ENCODE measurements around the gene PALM3.
A peak's percentile ranks its signal among the peaks of the same experiment; 100 is the strongest.
"Not testable (repeated sequence)": the region's sequence is repeated elsewhere in the genome, so short reads cannot be mapped to it uniquely, and the experiment has no call there.

The PALM3 gene

DNA sequence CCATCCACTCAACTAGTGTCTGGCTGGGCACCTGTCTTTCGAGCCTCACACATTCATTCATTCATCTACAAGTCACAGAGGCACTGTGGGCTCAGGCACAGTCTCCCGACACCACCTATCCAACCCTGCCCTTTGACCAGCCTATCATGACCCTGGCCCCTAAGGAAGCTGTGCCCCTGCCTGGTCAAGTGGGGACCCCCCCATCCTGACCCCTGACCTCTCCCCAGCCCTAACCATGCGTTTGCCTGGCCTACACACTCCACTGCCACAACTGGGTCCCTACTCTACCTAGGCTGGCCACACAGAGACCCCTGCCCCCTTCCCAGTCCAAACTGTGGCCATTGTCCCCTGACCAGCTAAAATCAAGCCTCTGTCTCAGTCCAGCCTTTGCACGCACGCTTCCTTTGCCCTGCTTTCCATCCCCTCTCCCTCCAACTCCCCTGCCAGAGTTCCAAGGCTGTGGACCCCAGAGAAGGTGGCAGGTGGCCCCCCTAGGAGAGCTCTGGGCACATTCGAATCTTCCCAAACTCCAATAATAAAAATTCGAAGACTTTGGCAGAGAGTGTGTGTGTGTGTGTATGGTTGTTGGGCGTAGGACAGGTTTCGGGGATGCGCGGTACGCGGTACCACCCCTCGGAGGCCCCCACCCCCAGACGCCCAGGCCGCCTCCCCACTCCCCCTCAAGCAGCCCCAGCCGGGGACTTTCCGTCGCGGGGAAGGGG is 30.7 kb downstream of the PALM3 start:
- peak; percentile 91 for DNase-seq (ENCODE audit: low read depth)

DNA sequence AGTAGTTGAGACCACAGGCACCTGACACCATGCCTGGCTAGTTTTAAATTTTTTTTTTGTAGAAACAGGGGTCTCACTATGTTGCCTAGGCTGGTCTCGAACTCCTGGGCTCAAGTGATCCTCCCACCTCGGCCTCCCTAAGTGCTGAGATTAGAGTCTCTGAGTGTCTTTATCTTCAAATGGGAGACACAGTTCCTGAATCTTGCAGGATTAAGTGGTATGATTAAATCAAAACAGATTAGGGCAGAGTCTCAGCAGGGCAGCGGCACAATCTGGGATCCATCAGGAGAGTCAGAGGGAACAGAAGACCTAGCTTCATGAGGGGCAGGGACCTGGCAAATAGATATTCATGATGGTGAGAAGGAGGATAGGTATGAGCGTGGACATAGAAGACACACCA is 33.0 kb downstream of the PALM3 start:
- no peak for DNase-seq (ENCODE audit: low read depth)

GRCh38 chr19:14027856-14028450 is 33.9 kb downstream of the PALM3 start, which contains the start of gene RLN3:
Gene RLN3, plus strand, starts transcription at chr19:14028148. Its CDS starts 57 bp downstream, at chr19:14028205.
- DNase-seq (ENCODE audit: low read depth): no peak

GRCh38 chr19:14026652-14027192 is 35.2 kb downstream of the PALM3 start:
- not testable (repeated sequence) for DNase-seq (ENCODE audit: low read depth)

- DNase-seq (ENCODE audit: low read depth): no peak
Measured at GRCh38 chr19:14023404-14024235, 38.3 kb downstream of the PALM3 start.

DNA sequence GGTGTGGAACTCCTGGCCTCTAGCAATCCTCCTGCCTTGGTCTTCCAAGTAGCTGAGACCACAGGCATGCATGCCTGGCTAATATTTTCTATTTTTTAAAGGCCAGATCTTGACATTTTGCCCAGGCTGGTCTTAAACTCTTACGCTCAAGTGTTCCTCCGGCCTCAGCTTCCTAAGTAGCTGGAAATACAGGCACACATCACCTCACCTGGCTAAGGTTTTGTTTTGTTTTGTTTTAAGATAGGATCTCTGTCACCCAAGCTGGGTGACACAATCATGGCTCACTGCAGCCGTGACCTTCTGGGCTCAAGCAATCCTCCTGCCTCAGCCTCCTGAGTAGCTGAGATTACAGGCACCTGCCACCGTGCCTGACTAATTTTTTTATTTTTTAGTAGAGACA is 39.4 kb downstream of the PALM3 start:
- no peak for DNase-seq (ENCODE audit: low read depth)

DNA sequence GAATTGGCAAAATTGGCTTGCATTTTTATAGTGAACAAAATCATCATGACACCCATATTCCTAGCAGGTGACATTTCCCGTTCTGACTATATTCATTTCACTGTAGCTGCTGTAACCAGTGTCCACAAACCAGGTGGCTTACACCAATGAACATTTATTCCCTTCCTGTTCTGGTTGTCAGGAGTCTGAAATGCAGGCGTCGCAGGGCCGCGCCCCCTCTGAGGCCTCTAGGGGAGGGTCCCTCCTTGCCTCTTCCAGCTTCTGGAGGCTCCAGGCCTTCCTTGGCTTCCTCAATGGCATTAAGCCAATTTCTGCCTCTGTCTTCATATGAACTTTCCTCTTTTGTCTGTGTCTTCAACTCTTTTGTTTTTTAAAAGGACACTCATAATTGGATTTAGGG is 40.4 kb downstream of the PALM3 start:
- no peak for DNase-seq (ENCODE audit: low read depth)

GRCh38 chr19:14019739-14020138 is 42.1 kb downstream of the PALM3 start:
- not testable (repeated sequence) for DNase-seq (ENCODE audit: low read depth)

DNA sequence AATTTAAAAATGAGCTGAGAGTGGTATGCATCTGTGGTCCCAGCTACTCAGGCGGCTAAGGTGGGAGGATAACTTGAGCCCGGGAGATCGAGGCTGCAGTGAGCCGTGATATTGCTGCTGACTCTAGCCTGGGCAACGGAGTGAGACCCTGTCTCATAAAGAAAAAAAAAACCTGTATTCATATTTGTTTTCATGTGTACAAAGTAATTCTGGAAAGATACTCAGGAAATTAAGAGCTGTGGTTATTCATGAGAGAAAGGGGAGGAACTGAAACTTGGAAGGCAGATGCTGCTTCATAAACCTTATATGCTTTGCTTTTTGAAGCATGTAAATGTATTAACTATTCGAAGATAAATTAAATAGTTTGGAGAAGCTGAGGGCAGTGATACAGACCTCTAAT is 42.8 kb downstream of the PALM3 start:
- no peak for DNase-seq (ENCODE audit: low read depth)

GRCh38 chr19:14015524-14016035 is 46.3 kb downstream of the PALM3 start:
- DNase-seq (ENCODE audit: low read depth): no peak

DNA sequence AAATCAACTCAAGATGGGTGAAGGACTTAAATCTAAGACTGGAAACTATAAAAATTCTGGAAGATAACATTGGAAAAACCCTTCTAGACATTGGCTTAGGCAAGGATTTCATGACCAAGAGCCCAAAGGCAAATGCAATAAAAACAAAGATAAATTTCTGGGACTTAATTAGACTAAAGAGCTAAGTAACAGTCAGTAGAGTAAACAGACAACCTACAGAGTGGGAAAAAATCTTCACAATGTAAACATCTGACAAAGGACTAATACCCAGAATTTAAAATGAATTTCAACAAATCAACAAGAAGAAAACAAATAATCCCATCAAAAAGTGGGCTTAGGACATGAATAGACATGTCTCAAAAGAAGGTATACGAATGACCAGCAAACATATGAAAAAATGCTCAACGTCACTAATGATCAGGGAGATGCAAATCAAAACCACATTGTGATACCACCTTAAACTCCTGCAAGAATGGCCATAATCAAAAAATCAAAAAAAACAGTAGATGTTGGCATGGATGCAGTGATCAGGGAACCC is 49.4 kb downstream of the PALM3 start:
- DNase-seq (ENCODE audit: low read depth): no peak

GRCh38 chr19:14006766-14007562 is 54.9 kb downstream of the PALM3 start:
- DNase-seq (ENCODE audit: low read depth): no peak

DNA sequence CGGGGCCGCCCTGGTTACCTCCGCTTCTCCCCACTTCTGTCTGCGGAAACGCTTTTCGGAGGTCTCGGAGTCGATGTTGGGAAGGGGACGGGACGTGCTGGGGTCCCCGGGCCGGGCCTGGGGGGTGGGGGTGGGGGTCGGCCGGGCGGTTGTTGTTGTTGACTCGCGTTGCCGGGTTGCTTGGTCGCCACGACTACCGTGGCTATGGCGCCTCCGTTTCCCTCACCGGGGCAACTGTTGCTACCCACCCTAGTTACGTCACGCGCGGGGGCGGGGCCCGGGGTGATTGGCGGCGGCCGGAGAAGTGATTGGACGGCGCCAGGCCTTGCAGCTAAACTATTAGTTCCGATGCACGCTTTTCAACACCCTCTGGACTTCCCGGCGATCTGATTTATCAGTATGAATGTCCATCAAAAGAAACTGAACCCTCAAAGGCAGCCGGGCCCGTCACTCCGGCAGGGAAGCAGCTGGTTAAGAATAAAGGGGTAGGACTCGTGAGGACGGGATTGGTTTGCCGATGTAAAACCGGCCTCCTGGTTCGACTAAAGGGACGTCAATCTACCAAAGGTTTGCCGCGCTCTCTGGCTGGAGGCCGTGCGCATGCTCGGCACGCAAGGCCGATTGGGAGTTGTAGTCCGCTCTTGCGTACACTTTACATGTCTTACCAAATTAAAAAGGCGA is 55.7 kb downstream of the PALM3 start, which contains the start of gene RFX1:
Gene RFX1, minus strand, starts transcription at position 236 of the 681 bp plus-strand sequence. CDS start 12,477 bp downstream, outside the sequence.
- peak; percentile 100 for DNase-seq (ENCODE audit: low read depth)

- DNase-seq (ENCODE audit: low read depth): peak; percentile 82
Measured at GRCh38 chr19:14005349-14006084, 56.4 kb downstream of the PALM3 start.

GRCh38 chr19:14004619-14005348 is 57.1 kb downstream of the PALM3 start:
- no peak for DNase-seq (ENCODE audit: low read depth)
